ENCODE results near the gene SHISA4.
"Not testable (repeated sequence)": the region's sequence is repeated elsewhere in the genome, so short reads cannot be mapped to it uniquely, and the experiment has no call there.

The SHISA4 gene

DNA sequence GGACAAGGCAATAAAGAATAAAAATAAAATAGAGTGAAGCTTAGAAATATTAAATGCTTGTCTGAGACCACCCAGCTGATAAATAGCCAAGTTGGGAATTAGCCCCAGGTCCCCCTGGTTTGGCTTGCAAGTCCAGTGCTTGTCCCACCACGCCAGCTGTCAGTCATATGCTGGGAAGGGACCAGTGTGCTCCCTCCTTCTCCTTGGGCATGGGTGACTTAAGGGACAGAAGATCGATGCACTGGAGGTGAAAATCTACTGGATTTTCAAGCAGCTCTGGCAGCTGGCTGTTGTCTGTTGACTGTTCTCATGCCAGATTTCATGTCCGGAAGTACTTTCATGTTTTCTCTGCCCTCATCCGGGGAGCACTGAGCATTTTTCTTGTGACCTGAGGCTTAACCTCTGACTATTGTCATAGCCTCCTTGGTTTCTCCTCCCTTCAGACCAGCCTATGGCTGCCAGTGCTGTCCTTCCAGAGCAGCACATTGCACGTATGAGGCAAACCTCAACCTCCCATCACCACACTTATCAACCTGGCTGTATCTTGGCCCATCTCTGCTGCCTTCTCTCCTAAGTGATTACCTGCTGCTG is 45.2 kb downstream of the SHISA4 start:
- DNase-seq: no peak

DNA sequence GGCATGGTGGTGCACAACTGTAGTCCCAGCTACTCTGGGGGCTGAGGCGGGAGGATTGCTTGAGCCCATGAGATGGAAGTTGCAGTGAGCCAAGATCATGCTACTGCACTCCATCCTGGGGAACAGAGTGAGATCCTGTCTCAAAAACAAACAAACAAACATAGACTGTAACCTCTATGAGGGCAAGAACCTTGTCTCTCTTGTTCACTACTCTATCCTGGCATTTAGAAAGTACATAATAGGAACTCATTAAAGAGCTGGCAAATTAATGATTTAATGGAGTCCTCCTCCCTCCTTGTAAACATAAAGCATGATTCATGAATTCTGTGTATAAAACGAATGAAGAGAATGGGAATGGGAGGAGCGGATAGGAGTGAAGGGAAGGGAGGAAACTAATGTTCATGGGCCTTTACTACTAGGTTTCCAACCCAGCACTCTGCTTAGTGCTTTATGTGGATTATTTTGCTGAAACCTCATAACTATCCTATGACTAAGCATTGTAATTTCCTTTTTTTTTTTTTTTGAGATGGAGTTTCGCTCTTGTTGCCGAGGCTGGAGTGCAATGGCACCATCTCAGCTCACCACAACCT is 49.0 kb downstream of the SHISA4 start:
- no peak for DNase-seq

GRCh38 chr1:201938440-201939035 is 49.8 kb downstream of the SHISA4 start:
- DNase-seq: no peak

- no peak for DNase-seq
Observed at GRCh38 chr1:201939148-201939547, 50.5 kb downstream of the SHISA4 start.

DNA sequence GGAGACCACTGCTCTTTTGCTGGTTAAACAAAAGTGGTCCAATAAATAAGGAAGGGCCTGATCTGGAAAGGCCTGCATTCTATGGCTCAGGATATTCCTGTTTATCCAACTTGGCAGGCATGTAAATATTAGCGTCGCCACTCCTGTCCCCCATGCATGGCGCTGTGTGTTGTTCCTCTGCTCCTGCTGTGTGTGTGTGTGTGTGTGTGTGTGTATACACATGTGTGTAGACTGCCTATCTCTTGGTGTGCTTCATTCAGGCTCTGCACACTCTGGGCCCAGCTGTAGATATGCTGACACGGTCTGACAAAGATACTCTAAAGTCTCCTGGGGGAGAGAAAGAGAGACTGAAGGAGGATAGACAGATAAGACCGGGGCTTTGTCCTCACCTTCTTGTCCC is 50.9 kb downstream of the SHISA4 start:
- DNase-seq: no peak

GRCh38 chr1:201940316-201940715 is 51.6 kb downstream of the SHISA4 start:
- not testable (repeated sequence) for DNase-seq

DNA sequence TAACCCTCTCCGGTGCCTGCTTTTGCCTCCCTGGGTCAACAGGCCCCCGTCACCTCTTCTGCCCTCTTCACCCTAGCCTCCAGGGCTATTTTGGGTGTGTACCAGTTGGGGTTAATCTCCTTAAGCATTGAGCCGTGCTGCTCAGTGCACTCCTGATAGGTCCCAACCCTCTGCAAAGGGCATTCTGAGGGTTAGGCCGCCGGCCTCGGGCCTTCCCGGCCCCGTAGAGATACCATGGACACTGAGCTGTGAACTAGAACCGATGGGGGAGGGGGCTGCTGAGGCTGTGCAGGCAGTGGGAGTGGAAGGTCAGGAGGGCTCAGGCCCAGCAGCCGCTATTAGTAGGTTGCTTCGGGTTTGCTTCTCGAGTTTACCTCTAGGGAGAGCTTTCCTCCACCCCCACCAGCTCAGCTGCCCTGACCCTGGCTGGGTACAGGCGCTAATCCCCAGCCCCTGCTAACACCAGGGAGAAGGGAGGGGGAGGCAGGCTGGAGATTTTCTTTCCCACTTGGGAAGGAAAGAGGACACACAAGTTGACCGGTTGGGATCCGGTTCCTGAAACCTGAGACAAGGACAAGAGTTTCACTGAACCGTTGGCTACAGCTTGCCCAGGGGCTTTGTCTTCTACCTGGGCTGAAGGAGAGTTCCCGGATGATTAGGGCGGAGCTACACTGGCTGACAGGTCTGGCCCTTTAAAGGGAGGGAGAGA is 52.9 kb downstream of the SHISA4 start:
- DNase-seq: no peak

DNA sequence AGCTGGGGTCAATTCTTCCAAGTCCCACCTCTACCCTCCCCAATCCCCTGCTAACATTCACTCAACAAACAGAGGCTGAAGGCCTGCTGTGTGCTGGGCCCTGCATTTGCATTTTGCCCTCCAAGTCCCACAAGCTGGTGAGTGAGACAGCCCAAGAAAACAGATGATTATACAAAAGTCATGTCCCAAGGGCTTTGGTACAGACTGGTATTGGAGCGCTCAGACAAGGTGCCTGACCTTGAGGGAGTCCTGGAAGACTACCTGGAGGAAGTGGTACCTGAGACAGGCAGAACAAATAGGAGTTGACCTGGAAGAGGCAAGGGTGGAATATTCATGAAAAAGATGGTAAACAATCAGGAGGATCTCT is 53.4 kb downstream of the SHISA4 start:
- DNase-seq: no peak

All from NCI-H774 (cell line).